Ectodermal cell (in vitro differentiated cells): ENCODE measurements around the gene RAB11FIP4.

Experiments used
- H3K27ac ChIP-seq: 2 replicates; pipeline ENCODE4 v1.7.0; 2013; ENCODE audit warnings: mild to moderate bottlenecking, low read depth, low read length; ENCODE audit not compliant: insufficient read depth, poor library complexity, severe bottlenecking
- H3K27me3 ChIP-seq: 2 replicates; pipeline ENCODE4 v1.7.0; 2013; ENCODE audit warnings: mild to moderate bottlenecking, low read length; ENCODE audit not compliant: insufficient read depth, control insufficient read depth, poor library complexity, severe bottlenecking
- H3K36me3 ChIP-seq: one replicate; pipeline ENCODE4 v1.7.0; 2013; ENCODE audit warnings: low read length; ENCODE audit not compliant: control insufficient read depth, insufficient read depth
- H3K4me1 ChIP-seq: one replicate; pipeline ENCODE4 v1.7.0; 2013; ENCODE audit warnings: low read length; ENCODE audit not compliant: control insufficient read depth, insufficient read depth
- H3K4me3 ChIP-seq: 2 replicates; pipeline ENCODE4 v1.7.0; 2013; ENCODE audit warnings: low read depth, low read length, control low read depth; ENCODE audit not compliant: insufficient read depth
- H3K9me3 ChIP-seq: 2 replicates; pipeline ENCODE4 v1.7.0; 2013; ENCODE audit warnings: mild to moderate bottlenecking, low read length, moderate library complexity; ENCODE audit not compliant: control insufficient read depth
- WGBS, 2 experiments: methylation state at CpG; one replicate each; pipeline ENCODE4 v1.1.7; 2013; ENCODE audit warnings: missing lambda C conversion rate in 2 of 2; 5-methylcytosine and 5-hydroxymethylcytosine counted together

RAB11FIP4 gene

GRCh38 chr17:31523862-31524730, 132.6 kb downstream of the RAB11FIP4 start:
- Histone ChIP-seq H3K36me3 (peaks cover 8% of the 10 kb centered on the region), H3K4me1 (no peaks in the 10 kb centered on the region), H3K27ac (no peak overlapping the region), H3K27me3 (no peaks in the 10 kb centered on the region), H3K4me3 (no peak overlapping the region), H3K9me3 (no peaks in the 10 kb centered on the region)
- 95 to 96% methylated on average over 14 of the region's 14 CpGs for WGBS, 2 experiments

GRCh38 chr17:31524926-31525800, 133.7 kb downstream of the RAB11FIP4 start:
- Histone ChIP-seq H3K27ac (no peak overlapping the region), H3K9me3 (no peaks in the 10 kb centered on the region), H3K27me3 (no peaks in the 10 kb centered on the region), H3K4me3 (no peak overlapping the region), H3K4me1 (no peaks in the 10 kb centered on the region), H3K36me3 (peaks cover 8% of the 10 kb centered on the region)
- 76 to 77% methylated on average over 31 of the region's 31 CpGs for WGBS, 2 experiments

GRCh38 chr17:31525801-31526549, 134.5 kb downstream of the RAB11FIP4 start:
- Histone ChIP-seq H3K4me3 (no peak overlapping the region), H3K36me3 (peaks cover 8% of the 10 kb centered on the region), H3K27me3 (no peaks in the 10 kb centered on the region), H3K27ac (no peak overlapping the region), H3K9me3 (no peaks in the 10 kb centered on the region), H3K4me1 (no peaks in the 10 kb centered on the region)
- 89 to 90% methylated on average over 21 of the region's 21 CpGs for WGBS, 2 experiments

- Histone ChIP-seq H3K27ac (no peak overlapping the region), H3K27me3 (no peaks in the 10 kb centered on the region), H3K36me3 (peaks cover 8% of the 10 kb centered on the region), H3K4me1 (no peaks in the 10 kb centered on the region), H3K9me3 (no peaks in the 10 kb centered on the region), H3K4me3 (no peak overlapping the region)
- WGBS, 2 experiments, result 95 to 97% methylated on average over 5 of the region's 5 CpGs
These were observed 136.1 kb downstream of the RAB11FIP4 start for GRCh38 chr17:31527606-31528005.

GRCh38 chr17:31528291-31528874, 136.9 kb downstream of the RAB11FIP4 start:
- Histone ChIP-seq H3K4me3 (no peak overlapping the region), H3K36me3 (peaks cover 7% of the 10 kb centered on the region), H3K27me3 (no peaks in the 10 kb centered on the region), H3K27ac (no peak overlapping the region), H3K4me1 (peaks cover 3% of the 10 kb centered on the region), H3K9me3 (no peaks in the 10 kb centered on the region)
- 96 to 97% methylated on average over 26 of the region's 26 CpGs for WGBS, 2 experiments

- Histone ChIP-seq H3K4me3 (no peak overlapping the region), H3K9me3 (no peaks in the 10 kb centered on the region), H3K36me3 (no peaks in the 10 kb centered on the region), H3K27me3 (no peaks in the 10 kb centered on the region), H3K27ac (no peak overlapping the region), H3K4me1 (peaks cover 4% of the 10 kb centered on the region)
- 87 to 88% methylated on average over 12 of the region's 12 CpGs for WGBS, 2 experiments
These were observed 138.4 kb downstream of the RAB11FIP4 start for GRCh38 chr17:31529841-31530251.

- Histone ChIP-seq H3K9me3 (no peaks in the 10 kb centered on the region), H3K27me3 (no peaks in the 10 kb centered on the region), H3K36me3 (no peaks in the 10 kb centered on the region), H3K4me1 (peaks cover 4% of the 10 kb centered on the region), H3K27ac (no peak overlapping the region), H3K4me3 (no peak overlapping the region)
- WGBS, 2 experiments, result 81% methylated on average over 14 of the region's 14 CpGs
These were observed 139.0 kb downstream of the RAB11FIP4 start for GRCh38 chr17:31530391-31530985.

GRCh38 chr17:31531336-31531980, 140.0 kb downstream of the RAB11FIP4 start:
- Histone ChIP-seq H3K4me3 (no peak overlapping the region), H3K9me3 (no peaks in the 10 kb centered on the region), H3K36me3 (no peaks in the 10 kb centered on the region), H3K27ac (no peak overlapping the region), H3K4me1 (peaks cover 4% of the 10 kb centered on the region), H3K27me3 (no peaks in the 10 kb centered on the region)
- WGBS, 2 experiments, result 95 to 96% methylated on average over 16 of the region's 16 CpGs

GRCh38 chr17:31532081-31532480, 140.6 kb downstream of the RAB11FIP4 start:
- 97% methylated on average over 7 of the region's 7 CpGs for WGBS, 2 experiments
- peaks cover 4% of the 10 kb centered on the region for H3K4me1 ChIP-seq
- no peaks in the 10 kb centered on the region for H3K9me3 ChIP-seq
- H3K36me3 ChIP-seq, result no peaks in the 10 kb centered on the region
- no peak overlapping the region for H3K27ac ChIP-seq
- H3K27me3 ChIP-seq, result no peaks in the 10 kb centered on the region
- H3K4me3 ChIP-seq, result no peak overlapping the region
